GM23338 (cell line): ENCODE data around the gene TOM1L1. TPM values are rescaled to one million over a fixed set of nuclear protein-coding genes. Genes with fewer than 3 reads are reported as not detected.

Source experiments
- ATAC-seq: fragments of 200-7000 bp; cut with Tn5 transposase; 3 replicates; pipeline ENCODE4 v1.9.1; 2020
- DNase-seq: peaks from one replicate; pipeline ENCODE4 v3.0.0-alpha.2; 2015; ENCODE audit warnings: low spot score
- H2AFZ ChIP-seq: fragments of 200-600 bp; sonication (generic); 2 replicates; pipeline ENCODE4 v1.8.0; 2016; ENCODE audit warnings: antibody characterized with exemption, mild to moderate bottlenecking, moderate library complexity
- H3F3A ChIP-seq: fragments of 200-600 bp; sonication (generic); replicated peaks from 2 replicates; pipeline ENCODE4 v1.8.0; 2017; ENCODE audit warnings: antibody characterized with exemption, mixed run types, low read depth
- H3K27ac ChIP-seq: fragments of 200-600 bp; sonication (generic); 2 replicates; pipeline ENCODE4 v1.6.1; 2016; ENCODE audit warnings: low read depth
- H3K27me3 ChIP-seq: fragments of 200-600 bp; sonication (generic); 2 replicates; pipeline ENCODE4 v1.8.0; 2016; ENCODE audit warnings: mild to moderate bottlenecking, mixed run types, moderate library complexity; ENCODE audit not compliant: insufficient read depth
- H3K36me3 ChIP-seq: fragments of 200-600 bp; sonication (generic); 2 replicates; pipeline ENCODE4 v1.8.0; 2016; ENCODE audit warnings: mild to moderate bottlenecking; ENCODE audit not compliant: insufficient read depth
- H3K4me1 ChIP-seq: fragments of 200-600 bp; sonication (generic); 2 replicates; pipeline ENCODE4 v1.8.0; 2016; ENCODE audit warnings: mild to moderate bottlenecking, moderate library complexity; ENCODE audit not compliant: insufficient read depth
- H3K4me2 ChIP-seq: fragments of 200-600 bp; sonication (generic); 2 replicates; pipeline ENCODE4 v1.7.1; 2017; ENCODE audit warnings: mixed run types
- H3K4me3 ChIP-seq: fragments of 200-600 bp; sonication (generic); 2 replicates; pipeline ENCODE4 v1.6.1; 2016; ENCODE audit warnings: mixed run types
- H3K79me2 ChIP-seq: fragments of 200-600 bp; sonication (generic); replicated peaks from 2 replicates; pipeline ENCODE4 v1.8.0; 2017; ENCODE audit warnings: mild to moderate bottlenecking; ENCODE audit not compliant: insufficient read depth
- H3K9me2 ChIP-seq: fragments of 200-600 bp; sonication (generic); 2 replicates; pipeline ENCODE4 v1.8.0; 2017; ENCODE audit not compliant: insufficient read depth
- H4K20me1 ChIP-seq: fragments of 200-600 bp; sonication (generic); replicated peaks from 2 replicates; pipeline ENCODE4 v1.8.0; 2017; ENCODE audit warnings: mild to moderate bottlenecking; ENCODE audit not compliant: insufficient read depth
- H3K27ac Mint-ChIP-seq: 2 replicates; pipeline ENCODE4 v1.8.0; 2020; ENCODE audit warnings: inconsistent platforms, mild to moderate bottlenecking, moderate library complexity, mixed read lengths
- H3K27me3 Mint-ChIP-seq: 3 replicates; pipeline ENCODE4 v1.8.0; 2022; ENCODE audit warnings: low read depth, mild to moderate bottlenecking, moderate library complexity, mixed read lengths, inconsistent platforms; ENCODE audit not compliant: insufficient read depth, poor library complexity
- H3K36me3 Mint-ChIP-seq: 3 replicates; pipeline ENCODE4 v1.8.0; 2021; ENCODE audit warnings: low read depth, mild to moderate bottlenecking, inconsistent platforms, moderate library complexity, mixed read lengths
- H3K4me1 Mint-ChIP-seq: 3 replicates; pipeline ENCODE4 v1.8.0; 2020; ENCODE audit warnings: mild to moderate bottlenecking, inconsistent platforms, mixed read lengths
- H3K4me3 Mint-ChIP-seq: 3 replicates; pipeline ENCODE4 v1.8.0; 2021; ENCODE audit warnings: moderate library complexity, mild to moderate bottlenecking, inconsistent platforms, mixed read lengths
- H3K9me3 Mint-ChIP-seq: 3 replicates; pipeline ENCODE4 v1.8.0; 2020; ENCODE audit warnings: moderate library complexity, mild to moderate bottlenecking, inconsistent platforms, mixed read lengths
- EZH2 ChIP-seq: fragments of 200-600 bp; sonication (generic); IDR thresholded peaks from one replicate; pipeline ENCODE4 v1.8.0; 2017; ENCODE audit warnings: antibody characterized with exemption, mild to moderate bottlenecking, low read depth; ENCODE audit not compliant: unreplicated experiment
- EZH2phosphoT487 ChIP-seq: fragments of 200-600 bp; sonication (generic); IDR thresholded peaks from one replicate; pipeline ENCODE4 v1.8.1; 2018; ENCODE audit warnings: antibody characterized with exemption; ENCODE audit not compliant: unreplicated experiment
- NANOG ChIP-seq: IDR thresholded peaks from 2 replicates; pipeline ENCODE4 v1.6.1; 2016; ENCODE audit warnings: antibody characterized with exemption, borderline replicate concordance
- STAT1 ChIP-seq: IDR thresholded peaks from one replicate; pipeline ENCODE4 v1.6.1; 2016; ENCODE audit warnings: antibody characterized with exemption; ENCODE audit not compliant: unreplicated experiment
- ZNF114 ChIP-seq: fragments of 250-450 bp; sonication (Bioruptor Pico); IDR thresholded peaks from 2 replicates; pipeline ENCODE4 v1.5.0; 2020; ENCODE audit warnings: mild to moderate bottlenecking, moderate library complexity
- ZNF331 ChIP-seq: fragments of 250-450 bp; sonication (Bioruptor Pico); IDR thresholded peaks from 2 replicates; pipeline ENCODE4 v1.5.0; 2020; ENCODE audit warnings: low read depth, mild to moderate bottlenecking, moderate library complexity
- polyA plus RNA-seq: library from polyadenylated mRNA; unstranded; fragments of >200 nt; fragmentation: Nextera tagmentation; extraction: Ambion mirVana; gene quantifications from 2 replicates; pipeline ENCODE4 v1.2.1, GENCODE V29; 2016
- total RNA-seq: library from RNA; depleted of rRNA; stranded (reverse); fragments of >200 nt; shearing (Covaris generic); gene quantifications from 2 replicates; pipeline ENCODE4 v1.2.3, GENCODE V29; 2014
- TF ChIP-seq, protein P1 (sequence below), 2 experiments: fragments of 200-600 bp in 1 of 2; sonication (generic) in 1 of 2; conservative IDR thresholded peaks; 2 replicates each; pipeline versions ENCODE4 v1.5.1 to v1.6.1; 2016 to 2017; ENCODE audit warnings: antibody characterized with exemption in 2 of 2, low read depth in 2 of 2, mild to moderate bottlenecking in 2 of 2, moderate library complexity in 1 of 2
- TF ChIP-seq, protein P2 (sequence below): IDR thresholded peaks from one replicate; pipeline ENCODE4 v1.6.1; 2018; ENCODE audit warnings: antibody characterized with exemption; ENCODE audit not compliant: unreplicated experiment
- TF ChIP-seq, protein P3 (sequence below): fragments of 250-450 bp; sonication (Bioruptor Pico); IDR thresholded peaks from 2 replicates; pipeline ENCODE4 v1.5.0; 2020; ENCODE audit warnings: mild to moderate bottlenecking, moderate library complexity

Gene TOM1L1
- total and polyA plus RNA-seq, 2 experiments from 2014 or later: 46.8 to 58.0 TPM

DNA sequence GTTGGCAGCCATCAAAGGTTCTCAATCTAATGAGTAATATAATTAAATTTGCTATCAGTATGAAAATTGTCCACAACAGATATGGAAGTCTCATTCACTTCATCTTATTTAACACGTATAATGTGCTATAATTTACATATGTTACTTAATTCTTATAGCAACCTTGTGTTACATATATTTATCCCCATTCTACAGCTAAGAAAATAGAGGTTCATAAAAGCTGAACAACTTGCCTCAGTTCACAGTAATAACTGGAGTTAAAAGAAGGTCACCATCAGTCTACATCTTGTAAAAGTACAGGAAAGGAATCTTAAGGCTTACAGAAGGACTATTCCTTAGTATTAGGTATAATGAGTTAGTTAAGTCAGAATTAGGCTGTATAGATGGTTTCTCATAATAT is 95.8 kb downstream of the TOM1L1 start (continued):
- no peak for TF ChIP-seq EZH2
- no peak for TF ChIP-seq ZNF114 (CRISPR knock-in tag)
- TF ChIP-seq NANOG: no peak
- no peak for TF ChIP-seq ZNF331
- no peak for TF ChIP-seq STAT1
- TF ChIP-seq, protein P1, sequence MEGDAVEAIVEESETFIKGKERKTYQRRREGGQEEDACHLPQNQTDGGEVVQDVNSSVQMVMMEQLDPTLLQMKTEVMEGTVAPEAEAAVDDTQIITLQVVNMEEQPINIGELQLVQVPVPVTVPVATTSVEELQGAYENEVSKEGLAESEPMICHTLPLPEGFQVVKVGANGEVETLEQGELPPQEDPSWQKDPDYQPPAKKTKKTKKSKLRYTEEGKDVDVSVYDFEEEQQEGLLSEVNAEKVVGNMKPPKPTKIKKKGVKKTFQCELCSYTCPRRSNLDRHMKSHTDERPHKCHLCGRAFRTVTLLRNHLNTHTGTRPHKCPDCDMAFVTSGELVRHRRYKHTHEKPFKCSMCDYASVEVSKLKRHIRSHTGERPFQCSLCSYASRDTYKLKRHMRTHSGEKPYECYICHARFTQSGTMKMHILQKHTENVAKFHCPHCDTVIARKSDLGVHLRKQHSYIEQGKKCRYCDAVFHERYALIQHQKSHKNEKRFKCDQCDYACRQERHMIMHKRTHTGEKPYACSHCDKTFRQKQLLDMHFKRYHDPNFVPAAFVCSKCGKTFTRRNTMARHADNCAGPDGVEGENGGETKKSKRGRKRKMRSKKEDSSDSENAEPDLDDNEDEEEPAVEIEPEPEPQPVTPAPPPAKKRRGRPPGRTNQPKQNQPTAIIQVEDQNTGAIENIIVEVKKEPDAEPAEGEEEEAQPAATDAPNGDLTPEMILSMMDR (conservative IDR thresholded peaks at IDR 0.05; ENCODE audit: low read depth in 2 of 2): no peak
- no peak for TF ChIP-seq EZH2phosphoT487
- TF ChIP-seq, protein P2, sequence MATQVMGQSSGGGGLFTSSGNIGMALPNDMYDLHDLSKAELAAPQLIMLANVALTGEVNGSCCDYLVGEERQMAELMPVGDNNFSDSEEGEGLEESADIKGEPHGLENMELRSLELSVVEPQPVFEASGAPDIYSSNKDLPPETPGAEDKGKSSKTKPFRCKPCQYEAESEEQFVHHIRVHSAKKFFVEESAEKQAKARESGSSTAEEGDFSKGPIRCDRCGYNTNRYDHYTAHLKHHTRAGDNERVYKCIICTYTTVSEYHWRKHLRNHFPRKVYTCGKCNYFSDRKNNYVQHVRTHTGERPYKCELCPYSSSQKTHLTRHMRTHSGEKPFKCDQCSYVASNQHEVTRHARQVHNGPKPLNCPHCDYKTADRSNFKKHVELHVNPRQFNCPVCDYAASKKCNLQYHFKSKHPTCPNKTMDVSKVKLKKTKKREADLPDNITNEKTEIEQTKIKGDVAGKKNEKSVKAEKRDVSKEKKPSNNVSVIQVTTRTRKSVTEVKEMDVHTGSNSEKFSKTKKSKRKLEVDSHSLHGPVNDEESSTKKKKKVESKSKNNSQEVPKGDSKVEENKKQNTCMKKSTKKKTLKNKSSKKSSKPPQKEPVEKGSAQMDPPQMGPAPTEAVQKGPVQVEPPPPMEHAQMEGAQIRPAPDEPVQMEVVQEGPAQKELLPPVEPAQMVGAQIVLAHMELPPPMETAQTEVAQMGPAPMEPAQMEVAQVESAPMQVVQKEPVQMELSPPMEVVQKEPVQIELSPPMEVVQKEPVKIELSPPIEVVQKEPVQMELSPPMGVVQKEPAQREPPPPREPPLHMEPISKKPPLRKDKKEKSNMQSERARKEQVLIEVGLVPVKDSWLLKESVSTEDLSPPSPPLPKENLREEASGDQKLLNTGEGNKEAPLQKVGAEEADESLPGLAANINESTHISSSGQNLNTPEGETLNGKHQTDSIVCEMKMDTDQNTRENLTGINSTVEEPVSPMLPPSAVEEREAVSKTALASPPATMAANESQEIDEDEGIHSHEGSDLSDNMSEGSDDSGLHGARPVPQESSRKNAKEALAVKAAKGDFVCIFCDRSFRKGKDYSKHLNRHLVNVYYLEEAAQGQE: no peak

DNA sequence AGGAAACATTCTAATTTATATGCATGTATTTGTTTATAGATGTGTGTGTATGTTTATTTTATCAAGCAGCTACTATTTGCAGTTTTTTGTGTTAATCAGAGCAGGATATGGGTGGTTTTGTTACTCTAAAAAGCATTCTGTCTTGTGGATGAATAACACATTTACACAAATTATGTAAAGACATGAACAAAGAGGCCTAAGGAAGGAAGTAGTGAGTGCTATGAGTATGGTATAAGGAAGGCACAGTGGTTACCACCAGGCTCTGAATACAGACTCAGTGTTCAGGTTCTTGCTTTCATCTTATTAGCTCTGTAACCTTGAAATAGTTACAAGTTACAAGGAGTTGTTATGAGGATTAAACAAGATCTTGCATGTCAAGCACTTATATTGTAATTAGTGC is 101.8 kb downstream of the TOM1L1 start:
- DNase-seq (no peak), ATAC-seq (no peak)
- H3K9me3 Mint-ChIP-seq: no peaks in the 10 kb centered on the region

More for the DNA sequence above, 101.8 kb downstream of the TOM1L1 start:
- Histone ChIP-seq H3K4me1 (0 out of 2 replicates have a peak, but pooled peaks cover 4% of the 10 kb centered on the region), H3K79me2 (no peaks in the 10 kb centered on the region), H3K27me3 (no peaks in the 10 kb centered on the region), H3K4me2 (no peak overlapping the region), H4K20me1 (no peaks in the 10 kb centered on the region), H2AFZ (no peak overlapping the region), H3K36me3 (no peaks in the 10 kb centered on the region), H3K27ac (no peak overlapping the region), H3K4me3 (no peak overlapping the region), H3F3A (no peaks in the 10 kb centered on the region), H3K9me2 (no peaks in the 10 kb centered on the region)
- no peak overlapping the region for H3K27ac Mint-ChIP-seq
- no peak overlapping the region for H3K4me3 Mint-ChIP-seq
- H3K36me3 Mint-ChIP-seq: no peaks in the 10 kb centered on the region; the same call in 2 of the 3 replicates
- H3K27me3 Mint-ChIP-seq: peaks cover 2% of the 10 kb centered on the region
- no peak for TF ChIP-seq ZNF114 (CRISPR knock-in tag)
- TF ChIP-seq ZNF331: no peak
- TF ChIP-seq, protein P3, sequence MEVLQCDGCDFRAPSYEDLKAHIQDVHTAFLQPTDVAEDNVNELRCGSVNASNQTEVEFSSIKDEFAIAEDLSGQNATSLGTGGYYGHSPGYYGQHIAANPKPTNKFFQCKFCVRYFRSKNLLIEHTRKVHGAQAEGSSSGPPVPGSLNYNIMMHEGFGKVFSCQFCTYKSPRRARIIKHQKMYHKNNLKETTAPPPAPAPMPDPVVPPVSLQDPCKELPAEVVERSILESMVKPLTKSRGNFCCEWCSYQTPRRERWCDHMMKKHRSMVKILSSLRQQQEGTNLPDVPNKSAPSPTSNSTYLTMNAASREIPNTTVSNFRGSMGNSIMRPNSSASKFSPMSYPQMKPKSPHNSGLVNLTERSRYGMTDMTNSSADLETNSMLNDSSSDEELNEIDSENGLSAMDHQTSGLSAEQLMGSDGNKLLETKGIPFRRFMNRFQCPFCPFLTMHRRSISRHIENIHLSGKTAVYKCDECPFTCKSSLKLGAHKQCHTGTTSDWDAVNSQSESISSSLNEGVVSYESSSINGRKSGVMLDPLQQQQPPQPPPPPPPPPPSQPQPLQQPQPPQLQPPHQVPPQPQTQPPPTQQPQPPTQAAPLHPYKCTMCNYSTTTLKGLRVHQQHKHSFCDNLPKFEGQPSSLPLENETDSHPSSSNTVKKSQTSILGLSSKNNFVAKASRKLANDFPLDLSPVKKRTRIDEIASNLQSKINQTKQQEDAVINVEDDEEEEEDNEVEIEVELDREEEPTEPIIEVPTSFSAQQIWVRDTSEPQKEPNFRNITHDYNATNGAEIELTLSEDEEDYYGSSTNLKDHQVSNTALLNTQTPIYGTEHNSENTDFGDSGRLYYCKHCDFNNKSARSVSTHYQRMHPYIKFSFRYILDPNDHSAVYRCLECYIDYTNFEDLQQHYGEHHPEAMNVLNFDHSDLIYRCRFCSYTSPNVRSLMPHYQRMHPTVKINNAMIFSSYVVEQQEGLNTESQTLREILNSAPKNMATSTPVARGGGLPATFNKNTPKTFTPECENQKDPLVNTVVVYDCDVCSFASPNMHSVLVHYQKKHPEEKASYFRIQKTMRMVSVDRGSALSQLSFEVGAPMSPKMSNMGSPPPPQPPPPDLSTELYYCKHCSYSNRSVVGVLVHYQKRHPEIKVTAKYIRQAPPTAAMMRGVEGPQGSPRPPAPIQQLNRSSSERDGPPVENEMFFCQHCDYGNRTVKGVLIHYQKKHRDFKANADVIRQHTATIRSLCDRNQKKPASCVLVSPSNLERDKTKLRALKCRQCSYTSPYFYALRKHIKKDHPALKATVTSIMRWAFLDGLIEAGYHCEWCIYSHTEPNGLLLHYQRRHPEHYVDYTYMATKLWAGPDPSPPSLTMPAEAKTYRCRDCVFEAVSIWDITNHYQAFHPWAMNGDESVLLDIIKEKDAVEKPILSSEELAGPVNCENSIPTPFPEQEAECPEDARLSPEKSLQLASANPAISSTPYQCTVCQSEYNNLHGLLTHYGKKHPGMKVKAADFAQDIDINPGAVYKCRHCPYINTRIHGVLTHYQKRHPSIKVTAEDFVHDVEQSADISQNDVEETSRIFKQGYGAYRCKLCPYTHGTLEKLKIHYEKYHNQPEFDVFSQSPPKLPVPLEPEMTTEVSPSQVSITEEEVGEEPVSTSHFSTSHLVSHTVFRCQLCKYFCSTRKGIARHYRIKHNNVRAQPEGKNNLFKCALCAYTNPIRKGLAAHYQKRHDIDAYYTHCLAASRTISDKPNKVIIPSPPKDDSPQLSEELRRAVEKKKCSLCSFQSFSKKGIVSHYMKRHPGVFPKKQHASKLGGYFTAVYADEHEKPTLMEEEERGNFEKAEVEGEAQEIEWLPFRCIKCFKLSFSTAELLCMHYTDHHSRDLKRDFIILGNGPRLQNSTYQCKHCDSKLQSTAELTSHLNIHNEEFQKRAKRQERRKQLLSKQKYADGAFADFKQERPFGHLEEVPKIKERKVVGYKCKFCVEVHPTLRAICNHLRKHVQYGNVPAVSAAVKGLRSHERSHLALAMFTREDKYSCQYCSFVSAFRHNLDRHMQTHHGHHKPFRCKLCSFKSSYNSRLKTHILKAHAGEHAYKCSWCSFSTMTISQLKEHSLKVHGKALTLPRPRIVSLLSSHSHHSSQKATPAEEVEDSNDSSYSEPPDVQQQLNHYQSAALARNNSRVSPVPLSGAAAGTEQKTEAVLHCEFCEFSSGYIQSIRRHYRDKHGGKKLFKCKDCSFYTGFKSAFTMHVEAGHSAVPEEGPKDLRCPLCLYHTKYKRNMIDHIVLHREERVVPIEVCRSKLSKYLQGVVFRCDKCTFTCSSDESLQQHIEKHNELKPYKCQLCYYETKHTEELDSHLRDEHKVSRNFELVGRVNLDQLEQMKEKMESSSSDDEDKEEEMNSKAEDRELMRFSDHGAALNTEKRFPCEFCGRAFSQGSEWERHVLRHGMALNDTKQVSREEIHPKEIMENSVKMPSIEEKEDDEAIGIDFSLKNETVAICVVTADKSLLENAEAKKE (CRISPR knock-in tag): no peak
- H3K4me1 Mint-ChIP-seq: peaks cover 26% of the 10 kb centered on the region
